Gastrocnemius medialis (tissue), 4 donors: ENCODE measurements around the gene ANKH. TPM values are rescaled to one million over a fixed set of nuclear protein-coding genes. Genes with fewer than 3 reads are reported as not detected.
A peak's percentile ranks its signal among the peaks of the same experiment; 100 is the strongest.

Experiments used
- ATAC-seq, 2 donors: fragments of 150-250 bp; one replicate each; pipeline ENCODE4 v1.9.1; 2016
- DNase-seq, 2 donors: peaks; one replicate each; pipeline ENCODE4 v3.0.0-alpha.2; 2019
- H3K27ac ChIP-seq, 4 donors: fragments of 200-600 bp; sonication (generic); 1 replicate in 1 of 4; 2 replicates in 3 of 4; pipeline ENCODE4 v1.5.1; 2016 to 2018; ENCODE audit warnings: mild to moderate bottlenecking in 2 of 4, moderate library complexity in 1 of 4
- H3K27me3 ChIP-seq, 3 donors: fragments of 200-600 bp; sonication (generic) in 2 of 3; 1 replicate in 1 of 3; 2 replicates in 2 of 3; pipeline versions ENCODE4 v1.5.1 to v1.6.0; 2016 to 2019; ENCODE audit warnings: mild to moderate bottlenecking in 1 of 3, moderate library complexity in 1 of 3
- H3K36me3 ChIP-seq, 2 donors: fragments of 200-600 bp; sonication (generic) in 1 of 2; one replicate each; pipeline ENCODE4 v1.5.1; 2017 to 2018
- H3K4me1 ChIP-seq, 2 donors: fragments of 200-600 bp; sonication (generic) in 1 of 2; one replicate each; pipeline ENCODE4 v1.5.1; 2016 to 2017; ENCODE audit warnings: mild to moderate bottlenecking in 2 of 2
- H3K4me3 ChIP-seq, 4 donors: fragments of 200-600 bp; sonication (generic) in 3 of 4; 1 replicate in 1 of 4; 2 replicates in 3 of 4; pipeline ENCODE4 v1.5.1; 2016 to 2019; ENCODE audit warnings: mild to moderate bottlenecking in 2 of 4
- H3K9me3 ChIP-seq, 3 donors: fragments of 200-600 bp; sonication (generic) in 2 of 3; 1 replicate in 1 of 3; 2 replicates in 2 of 3; pipeline ENCODE4 v1.5.1; 2016 to 2019
- CTCF ChIP-seq, 5 experiments: fragments of 450-650 bp in 3 of 5; fragments of 200-600 bp in 2 of 5; sonication (generic) in 2 of 5; IDR thresholded peaks in 4 of 5; conservative IDR thresholded peaks in 1 of 5; 1 replicate in 4 of 5; 2 replicates in 1 of 5; pipeline ENCODE4 v1.5.1; 2016 to 2019; ENCODE audit warnings: antibody characterized with exemption in 5 of 5, mild to moderate bottlenecking in 3 of 5, moderate library complexity in 3 of 5
- POLR2A ChIP-seq, 2 donors: fragments of 450-650 bp; IDR thresholded peaks; one replicate each; pipeline ENCODE4 v1.6.1; 2017; ENCODE audit warnings: antibody characterized with exemption in 2 of 2, mild to moderate bottlenecking in 2 of 2, moderate library complexity in 2 of 2
- in situ Hi-C, 4 donors: fragments of 200-750 bp; cut with MboI; loops; one replicate each; pipeline versions ENCODE4 v1.15.0 to v1.8.0; 2017; ENCODE audit warnings: low sequenced_read_pairs in 4 of 4
- intact Hi-C: fragments of 100-400 bp; cut with DNase I; formaldehyde crosslinking; loops from one replicate; pipeline ENCODE4 v1.15.1; 2023; ENCODE audit warnings: low total_unique reads
- total RNA-seq, 4 donors: library from RNA; depleted of rRNA; stranded (reverse); fragments of >200 nt; gene quantifications; one replicate each; pipeline versions ENCODE4 v1.1.0 to v1.2.3, GENCODE V29; 2016

The ANKH gene
- total RNA-seq, 4 donors from 2014 or later: 33.5 to 52.1 (median 36.0) TPM

DNA sequence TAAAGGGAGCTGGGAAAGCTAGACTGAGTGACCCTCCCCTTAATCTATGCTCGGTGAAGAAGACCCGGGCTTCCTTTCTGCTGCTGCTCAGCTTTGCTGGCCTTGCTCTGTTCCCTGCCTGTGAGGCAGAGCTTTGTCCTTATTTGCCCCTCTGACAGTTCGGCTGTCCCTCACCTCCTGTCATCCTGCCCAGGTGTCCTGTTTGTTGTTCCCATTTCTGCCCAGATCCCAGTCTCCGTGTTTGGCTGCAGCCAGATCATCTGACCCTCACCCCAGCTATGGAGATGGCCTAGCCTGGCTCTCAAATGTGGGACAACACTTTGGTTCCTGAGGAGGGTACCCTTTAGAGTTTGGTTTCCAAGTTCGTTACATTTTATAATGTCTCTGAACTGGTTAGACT lies 186.8 kb downstream of the ANKH start:
- peaks cover 0 to 58% of the 10 kb centered on the region in 2 donors for H3K36me3 ChIP-seq
- intact Hi-C loops: loop anchor here (1.0 to 5.0 kb wide), 2 partner anchors 94 to 188 kb away; partner anchors contain the start of gene ANKH
- ATAC-seq: peak; percentile 64 to 80
- H3K4me1 ChIP-seq: peaks cover 31 to 33% of the 10 kb centered on the region in 2 donors
- peak; percentile 39 to 47 for DNase-seq
- H3K27me3 ChIP-seq: no peaks in the 10 kb centered on the region
- H3K27ac ChIP-seq: peak overlapping the region; percentile 25 to 67 (median 41)
- no peak for TF ChIP-seq CTCF (IDR thresholded peaks at IDR 0.05 in 4 of 5, conservative IDR thresholded peaks at IDR 0.05 in 1 of 5)
- TF ChIP-seq POLR2A (IDR thresholded peaks at IDR 0.05): no peak
- no peak overlapping the region for H3K4me3 ChIP-seq
- no peaks in the 10 kb centered on the region for H3K9me3 ChIP-seq
- in situ Hi-C loops: loop anchor here in 3 of 4 donors (5.0 to 10.0 kb wide), 2 partner anchors 318 to 330 kb away; no protein-coding TSS in a partner anchor

GRCh38 chr5:14683906-14684455 lies 187.6 kb downstream of the ANKH start:
- intact Hi-C loops: no loop called here
- H3K4me1 ChIP-seq: peaks cover 31 to 33% of the 10 kb centered on the region in 2 donors
- TF ChIP-seq CTCF (IDR thresholded peaks at IDR 0.05 in 4 of 5, conservative IDR thresholded peaks at IDR 0.05 in 1 of 5) (no peak), POLR2A (IDR thresholded peaks at IDR 0.05) (no peak)
- no peak for ATAC-seq
- no peaks in the 10 kb centered on the region for H3K27me3 ChIP-seq
- no peak for DNase-seq
- no peaks in the 10 kb centered on the region for H3K9me3 ChIP-seq
- in situ Hi-C loops: loop anchor here in 3 of 4 donors (5.0 to 10.0 kb wide), 2 partner anchors 318 to 331 kb away; no protein-coding TSS in a partner anchor
- peak overlapping the region; percentile 25 to 67 (median 41) for H3K27ac ChIP-seq
- H3K36me3 ChIP-seq: peaks cover 0 to 50% of the 10 kb centered on the region in 2 donors
- no peak overlapping the region for H3K4me3 ChIP-seq

DNA sequence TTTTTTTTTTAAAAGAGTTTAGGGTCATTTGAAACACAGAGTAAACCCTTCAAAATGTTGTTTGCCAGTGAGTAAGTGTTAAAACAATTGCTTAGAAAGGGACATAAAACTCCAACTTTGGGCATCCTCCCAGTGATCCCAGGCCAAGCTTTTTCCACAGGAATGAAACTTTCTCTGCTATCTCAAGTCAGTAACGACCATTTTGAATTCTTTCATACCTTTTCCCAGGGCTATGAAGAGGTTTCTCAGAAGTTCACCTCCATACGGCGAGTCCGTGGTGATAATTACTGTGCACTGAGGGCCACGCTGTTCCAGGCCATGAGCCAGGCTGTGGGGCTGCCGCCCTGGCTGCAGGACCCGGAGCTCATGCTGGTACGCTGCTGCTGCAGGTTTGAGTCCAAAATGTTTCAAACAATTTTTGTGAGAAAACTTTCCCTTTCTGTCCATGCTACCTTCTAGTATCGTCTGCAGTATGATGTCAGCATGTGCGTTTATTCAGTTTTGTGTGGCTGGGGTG lies 190.3 kb downstream of the ANKH start:
- Histone ChIP-seq H3K4me1 (peaks cover 38 to 43% of the 10 kb centered on the region in 2 donors), H3K27me3 (no peaks in the 10 kb centered on the region), H3K4me3 (no peak overlapping the region), H3K9me3 (no peaks in the 10 kb centered on the region), H3K27ac (no peak overlapping the region), H3K36me3 (peaks cover 0 to 40% of the 10 kb centered on the region in 2 donors)
- TF ChIP-seq POLR2A (IDR thresholded peaks at IDR 0.05) (no peak), CTCF (IDR thresholded peaks at IDR 0.05 in 4 of 5, conservative IDR thresholded peaks at IDR 0.05 in 1 of 5) (no peak)
- ATAC-seq (no peak), DNase-seq (no peak)
- intact Hi-C loops: no loop called here
- in situ Hi-C loops: loop anchor here in 3 of 4 donors (5.0 to 10.0 kb wide), 2 partner anchors 321 to 334 kb away; no protein-coding TSS in a partner anchor

DNA sequence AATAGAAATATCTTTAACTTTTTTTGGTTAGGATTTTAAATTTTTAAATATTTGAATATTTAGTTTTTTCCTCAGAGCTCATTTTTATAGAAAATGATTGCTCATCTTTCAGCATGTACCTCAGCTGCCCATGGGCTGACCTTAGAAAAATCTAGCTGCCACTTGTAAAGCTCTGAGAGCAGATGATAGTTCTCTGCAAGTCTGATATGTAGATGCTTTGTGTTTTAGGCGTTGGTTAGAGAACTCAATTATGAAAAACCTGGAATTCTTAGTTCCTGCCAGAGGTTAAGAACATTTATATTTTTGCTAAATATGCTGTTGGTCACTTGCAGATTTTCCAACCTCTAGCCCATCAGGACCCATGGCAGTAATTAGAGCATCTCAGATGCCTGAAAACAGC lies 192.0 kb downstream of the ANKH start:
- Histone ChIP-seq H3K27ac (no peak overlapping the region), H3K36me3 (peaks cover 0 to 34% of the 10 kb centered on the region in 2 donors), H3K4me1 (peaks cover 30 to 33% of the 10 kb centered on the region in 2 donors), H3K4me3 (no peak overlapping the region), H3K27me3 (no peaks in the 10 kb centered on the region), H3K9me3 (no peaks in the 10 kb centered on the region)
- intact Hi-C loops (no loop called here), in situ Hi-C loops (no loop called here)
- TF ChIP-seq POLR2A (IDR thresholded peaks at IDR 0.05) (no peak), CTCF (IDR thresholded peaks at IDR 0.05 in 4 of 5, conservative IDR thresholded peaks at IDR 0.05 in 1 of 5) (no peak)
- ATAC-seq: no peak
- no peak for DNase-seq
